ENCODE data around the gene PGM5.

The PGM5 gene

DNA sequence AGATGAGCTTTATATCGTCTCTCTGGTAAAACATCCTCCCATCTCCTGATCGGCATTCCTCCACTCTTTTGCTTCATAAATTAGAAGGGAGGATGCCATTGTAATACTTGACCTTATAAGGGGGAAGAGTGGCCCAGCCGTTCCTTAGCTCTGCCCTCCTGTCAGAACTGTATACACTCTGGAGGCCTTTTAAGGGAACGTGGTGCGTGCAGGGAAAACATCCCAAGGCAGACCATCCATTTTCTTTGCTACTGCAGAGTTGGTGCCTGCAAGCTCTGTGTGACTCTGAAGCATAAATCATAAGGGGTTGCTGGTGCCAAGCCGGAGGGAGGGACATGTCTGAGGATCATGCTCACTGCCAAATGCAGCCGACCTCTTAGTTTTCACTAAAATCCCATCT, 90.4 kb downstream of the PGM5 start:
- no peak for DNase-seq

DNA sequence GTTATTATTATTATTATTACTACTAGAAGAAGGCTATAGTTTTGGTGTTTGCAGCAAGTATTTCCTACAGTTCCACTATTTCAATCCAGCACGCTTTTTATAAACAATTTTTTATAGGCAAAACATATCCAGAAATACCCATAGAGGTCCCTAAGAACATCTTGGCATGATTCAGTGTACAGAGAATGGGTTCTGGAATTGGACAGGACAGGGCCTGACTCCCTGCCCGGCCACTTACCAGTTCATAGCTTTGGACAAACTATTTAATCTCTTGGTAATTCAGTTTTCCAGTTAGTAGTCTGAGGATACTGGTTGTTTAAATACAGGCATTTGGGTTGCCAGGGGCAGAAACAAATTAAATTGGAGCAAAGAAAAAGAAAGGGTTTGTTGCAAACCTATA, 91.2 kb downstream of the PGM5 start:
- DNase-seq = no peak

DNA sequence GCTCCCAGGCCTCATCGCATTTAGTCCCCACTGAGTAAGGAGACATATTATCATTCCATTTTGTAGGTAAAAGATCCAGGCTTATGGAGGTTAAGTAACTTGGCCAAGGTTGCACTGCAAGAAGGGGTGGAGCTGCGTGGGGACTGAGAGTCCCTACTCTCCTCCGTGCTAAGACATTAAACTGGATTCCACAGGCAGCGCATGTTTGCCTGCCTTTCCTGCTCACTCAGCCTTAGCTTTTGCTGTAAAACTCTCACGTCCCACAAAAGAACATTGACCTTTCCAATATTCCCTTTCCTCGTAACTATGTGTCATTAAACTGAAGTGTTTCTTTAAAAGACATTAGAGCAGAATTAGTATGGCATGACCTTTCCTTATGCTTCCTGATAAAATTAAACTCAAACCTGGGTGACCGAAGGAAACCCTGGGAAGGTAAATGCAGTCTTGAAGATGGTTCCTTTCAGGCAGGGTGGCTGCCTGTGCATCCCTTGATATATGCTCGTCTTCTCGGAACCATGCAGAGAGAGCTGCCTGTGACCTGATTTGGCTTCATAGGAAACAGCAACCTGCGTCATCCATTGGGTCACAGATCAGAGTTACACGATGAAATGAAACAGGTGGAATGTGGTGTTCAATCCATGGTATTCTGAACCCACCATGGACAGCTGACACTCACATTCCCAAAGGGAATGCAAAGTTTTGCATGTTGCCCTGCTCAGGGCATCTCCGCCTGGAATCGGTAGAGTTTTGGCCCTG, 98.3 kb downstream of the PGM5 start:
- DNase-seq = no peak

DNA sequence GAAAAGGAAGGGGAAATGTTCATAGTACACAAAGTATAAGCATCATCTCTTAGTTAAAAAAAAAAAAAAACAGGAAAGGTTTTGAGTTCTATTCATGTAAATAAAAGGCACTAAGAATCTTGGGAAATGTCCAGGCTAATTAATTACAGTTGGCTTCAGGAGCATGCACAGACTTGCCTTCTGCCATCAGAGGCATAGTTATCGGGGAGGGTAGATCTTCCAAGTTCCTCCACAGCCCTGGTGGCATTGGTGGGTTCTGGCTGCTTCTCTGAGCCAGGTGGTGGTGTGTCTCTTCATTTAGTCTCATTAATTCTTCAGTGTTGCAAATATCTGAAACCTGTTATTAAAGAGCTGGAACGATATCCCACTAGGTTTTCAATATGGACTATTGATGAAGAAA, 99.0 kb downstream of the PGM5 start:
- DNase-seq = no peak

DNA sequence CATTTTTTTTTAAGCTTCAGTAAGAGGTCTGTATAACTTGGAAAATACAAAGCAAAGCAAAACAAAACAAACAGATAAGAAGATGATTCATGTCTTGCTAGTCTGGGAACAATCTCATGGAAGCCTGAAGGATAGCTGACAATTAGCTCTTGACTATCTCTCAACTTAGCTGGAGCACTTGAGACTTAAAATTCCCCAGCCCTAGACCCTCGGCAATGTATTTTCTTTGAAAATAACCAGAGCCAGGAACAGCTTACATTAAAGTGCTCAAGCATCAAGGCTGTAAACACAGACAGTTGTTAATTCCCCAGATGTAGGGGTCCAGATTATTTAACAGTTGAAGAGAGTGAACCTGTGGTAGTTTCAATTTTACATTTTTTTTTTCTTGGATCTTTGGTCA, 101.4 kb downstream of the PGM5 start:
- DNase-seq = no peak

DNA sequence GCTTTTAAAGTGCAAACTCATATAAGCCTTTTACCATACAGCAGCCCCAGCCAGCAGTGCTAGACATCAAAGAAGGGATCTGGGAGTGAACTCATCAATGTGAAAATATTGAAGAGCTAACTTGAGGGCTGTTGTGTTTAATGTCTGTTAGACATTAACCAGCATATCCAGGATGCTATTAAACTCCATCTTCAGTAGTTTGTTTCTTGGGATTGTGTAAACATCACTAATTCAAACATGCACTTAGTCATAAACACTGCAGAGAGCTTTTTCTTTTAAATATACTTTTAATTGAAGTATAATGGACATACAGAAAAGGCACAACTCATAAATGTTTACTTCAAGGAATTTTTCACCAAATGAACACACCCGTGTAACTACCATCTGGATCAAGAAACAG, 102.5 kb downstream of the PGM5 start:
- DNase-seq = no peak

DNA sequence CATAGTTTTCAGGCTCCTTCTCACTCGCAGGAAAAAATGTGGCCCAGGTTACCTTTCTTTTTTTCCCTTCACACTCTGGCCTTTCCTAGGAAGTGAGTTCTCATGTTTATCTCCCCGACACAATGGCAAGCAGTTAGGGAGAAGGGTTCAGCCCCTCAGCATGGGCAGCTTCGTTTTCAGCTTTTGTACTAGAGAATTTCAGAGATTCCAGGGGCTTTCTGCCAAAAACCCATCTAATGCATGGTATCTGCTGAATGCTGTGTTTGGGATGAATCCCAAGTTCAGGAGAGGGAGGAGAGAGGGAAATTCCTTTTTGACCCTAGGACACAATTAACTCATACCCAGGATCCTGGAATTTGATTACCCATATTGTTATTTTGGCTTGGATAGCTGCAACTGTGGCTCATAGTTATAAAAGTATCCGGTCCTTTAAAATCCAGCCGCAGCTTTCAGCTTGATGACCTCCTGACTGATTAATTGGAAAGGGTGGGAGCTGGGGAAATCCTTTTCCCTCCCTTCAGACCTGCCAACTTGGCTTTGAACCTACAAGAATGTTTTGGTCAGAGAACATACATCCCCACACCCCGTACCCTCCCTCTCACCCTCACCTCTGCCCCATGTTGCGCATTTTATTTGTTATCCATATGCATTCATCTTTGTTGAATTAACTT, 105.8 kb downstream of the PGM5 start:
- DNase-seq = no peak

DNA sequence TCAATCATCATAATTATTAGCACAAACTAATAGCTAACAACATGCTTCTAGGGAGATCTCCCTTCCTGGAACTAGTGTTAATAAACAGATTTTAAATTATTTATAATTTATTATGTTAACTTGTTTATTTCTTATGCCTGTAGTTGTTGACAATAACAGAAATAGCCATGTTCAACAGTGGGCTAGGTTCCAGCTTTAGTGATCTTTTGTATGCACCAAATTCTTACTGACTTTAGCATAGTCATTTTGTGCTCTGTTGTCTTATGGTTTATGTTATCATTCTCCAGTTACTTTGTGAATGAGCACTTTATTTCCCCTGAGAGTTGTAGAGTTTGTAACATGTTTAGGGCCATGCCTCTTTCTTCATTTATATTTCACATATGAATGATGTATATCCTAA, 113.7 kb downstream of the PGM5 start:
- DNase-seq = no peak

DNA sequence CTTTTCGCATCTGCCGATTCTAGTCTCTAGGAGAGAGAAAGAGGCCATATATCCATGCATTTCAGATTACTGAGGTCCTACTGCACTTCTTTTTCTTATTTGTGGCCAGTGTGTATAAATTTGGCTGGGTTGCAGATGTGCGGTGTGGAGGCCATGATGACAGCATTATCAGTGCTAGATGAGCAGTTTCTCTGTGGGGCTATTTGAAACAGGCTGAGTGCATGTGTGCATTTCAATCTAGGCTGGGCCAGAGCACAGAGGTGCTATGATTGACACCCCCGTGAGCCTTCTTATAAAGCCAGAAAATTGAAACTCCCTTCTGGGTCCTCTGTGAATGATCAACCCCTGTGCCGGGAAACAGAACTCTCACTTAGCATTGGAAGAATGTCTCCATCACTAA, 114.2 kb downstream of the PGM5 start:
- DNase-seq = no peak

DNA sequence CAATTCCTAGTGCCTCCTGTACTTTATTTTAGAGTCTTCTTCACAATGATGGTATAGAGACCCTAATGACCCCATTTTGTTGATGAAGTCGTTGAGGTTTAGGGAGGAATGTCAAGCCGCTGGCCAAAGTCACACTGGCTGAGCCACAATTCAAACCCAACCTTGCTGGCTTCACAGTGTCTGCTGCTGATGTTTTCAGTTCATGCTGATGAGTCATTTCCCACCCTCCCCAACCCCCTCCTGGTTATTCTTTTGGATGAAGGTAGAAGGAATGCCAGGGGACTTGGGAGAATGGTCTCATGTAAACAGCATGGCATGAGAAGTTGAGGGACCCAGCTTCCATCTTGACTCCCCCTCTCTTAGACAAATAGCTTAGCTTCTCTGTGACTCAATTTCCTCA, 115.7 kb downstream of the PGM5 start:
- no peak for DNase-seq

DNA sequence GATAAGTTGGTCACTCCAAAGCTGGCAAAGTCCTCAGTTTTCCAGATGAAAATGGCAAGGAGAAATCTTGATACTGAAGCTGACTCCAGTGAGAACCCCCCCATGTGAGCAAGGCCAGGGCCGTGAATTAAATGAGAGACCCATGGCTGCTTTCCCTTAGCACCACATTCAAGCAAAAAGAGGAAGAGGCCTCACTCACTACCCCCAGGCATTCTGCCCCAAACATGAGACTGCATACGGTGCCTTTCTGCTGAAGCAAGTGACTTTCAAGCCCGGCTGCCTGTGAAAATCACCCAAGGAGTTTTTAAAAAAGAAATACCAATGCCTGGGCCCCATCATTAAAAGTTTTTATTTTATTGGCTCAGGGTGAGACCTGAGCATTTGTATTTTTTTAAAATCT, 117.4 kb downstream of the PGM5 start:
- DNase-seq = no peak

DNA sequence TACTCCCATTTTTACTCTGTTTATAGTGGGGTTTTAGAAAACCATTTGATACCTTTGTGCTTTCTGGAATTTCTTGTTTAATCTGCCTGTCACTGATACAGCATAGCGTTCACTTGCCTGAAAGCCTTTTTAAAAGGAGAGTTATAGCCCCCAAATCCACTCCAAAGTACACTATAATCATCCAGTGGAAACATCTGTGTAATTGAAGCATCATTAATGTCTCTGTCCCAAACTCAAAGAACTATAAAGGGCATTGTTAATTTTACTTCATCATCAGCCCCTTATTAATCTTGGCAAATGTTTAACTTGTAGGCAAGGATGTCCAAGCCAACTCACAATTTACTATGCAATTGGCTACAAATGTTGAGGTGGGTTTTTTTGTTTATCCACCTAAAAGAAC, 120.0 kb downstream of the PGM5 start:
- no peak for DNase-seq

DNA sequence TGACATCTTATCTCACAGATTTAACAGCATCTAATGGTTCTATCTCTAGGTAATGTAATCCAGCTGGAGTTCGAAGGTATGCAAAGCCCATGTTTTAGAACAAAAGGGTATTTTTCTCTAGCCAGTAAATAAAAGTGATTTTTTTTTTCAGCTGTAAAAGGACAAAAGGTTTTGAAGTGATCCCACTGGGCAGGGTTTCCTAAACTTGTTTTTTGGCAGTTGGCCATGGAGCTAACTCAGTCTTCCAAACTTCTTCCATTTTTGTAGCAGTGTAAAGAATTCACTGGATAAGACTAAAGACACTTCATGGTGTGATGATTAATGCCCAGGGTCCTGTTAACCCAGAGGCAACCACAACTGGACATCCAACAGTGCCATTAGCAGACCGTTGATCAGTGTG, 120.4 kb downstream of the PGM5 start:
- no peak for DNase-seq

DNA sequence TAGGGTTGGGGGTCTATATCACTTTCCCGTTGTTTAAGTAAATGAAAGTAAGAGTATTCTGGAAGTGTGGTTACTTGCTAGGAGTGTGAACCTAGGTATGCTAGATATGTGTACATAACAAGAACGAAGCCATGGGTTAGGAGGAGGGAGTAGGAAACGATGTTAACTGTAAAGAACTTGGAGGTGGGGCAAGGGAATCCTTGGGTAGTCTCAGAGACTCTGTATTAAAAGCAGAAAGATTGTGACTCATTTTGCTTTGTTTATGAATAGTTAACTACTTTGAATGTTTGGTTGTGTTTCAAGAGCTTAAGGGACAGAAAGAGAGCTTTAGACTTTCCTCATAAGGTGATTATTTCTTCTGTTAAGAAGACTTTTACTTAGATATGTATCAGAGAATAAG, 124.4 kb downstream of the PGM5 start:
- DNase-seq = no peak

DNA sequence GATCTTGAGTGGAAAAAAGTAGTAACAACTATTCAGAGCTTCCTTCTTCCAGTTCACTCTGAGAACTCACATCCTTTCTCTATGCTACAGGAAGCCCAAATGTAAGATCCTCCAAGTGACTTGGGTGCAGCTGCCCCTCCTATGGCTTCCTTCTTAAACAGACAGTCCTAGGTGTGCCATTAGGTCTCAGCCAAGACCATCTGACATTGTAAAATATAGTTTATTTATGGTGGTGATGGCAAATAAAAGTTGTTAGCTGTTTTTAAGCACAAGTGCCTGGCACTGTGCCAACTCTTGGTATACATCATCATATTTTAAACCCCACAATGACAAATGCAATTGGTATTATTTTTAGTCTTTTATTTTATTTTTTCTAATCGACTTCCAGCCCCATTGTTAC, 126.1 kb downstream of the PGM5 start:
- no peak for DNase-seq

DNA sequence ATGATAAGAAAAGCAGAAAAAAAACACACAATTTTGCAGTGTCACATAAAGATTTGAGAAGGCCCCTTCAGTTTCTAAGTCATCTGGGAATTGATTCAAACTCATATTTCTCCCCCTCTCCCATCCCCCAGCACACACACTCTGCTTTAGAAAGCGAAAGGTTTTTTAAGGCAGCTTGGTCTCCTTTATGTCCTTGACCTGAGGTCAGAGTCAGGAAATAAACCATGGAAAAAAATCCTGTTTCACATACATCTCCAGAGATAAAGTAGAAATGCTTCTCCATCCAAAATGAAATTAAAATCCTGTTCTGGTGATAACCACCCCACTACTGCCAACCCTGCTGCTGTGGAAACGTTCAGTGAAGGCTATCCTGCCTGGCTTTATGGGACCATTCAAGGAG, 131.7 kb downstream of the PGM5 start:
- no peak for DNase-seq

DNA sequence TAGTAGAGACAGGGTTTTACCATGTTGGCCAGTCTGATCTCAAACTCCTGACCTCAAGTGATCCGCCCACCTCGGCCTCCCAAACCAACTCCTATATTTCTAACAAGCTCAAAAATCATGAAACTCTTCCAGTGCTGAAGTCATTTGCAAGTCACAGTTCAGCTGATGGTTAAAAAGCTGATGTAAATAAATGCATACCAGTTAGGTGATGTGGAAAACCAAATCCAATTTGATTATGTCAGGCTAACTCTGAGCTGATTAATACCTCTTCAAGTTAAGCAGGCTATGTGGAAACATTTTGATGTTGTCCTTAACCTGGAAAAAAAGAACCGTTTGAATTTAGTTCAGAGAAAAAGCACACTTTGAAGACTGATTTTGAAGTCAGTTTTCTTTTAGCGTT, 133.2 kb downstream of the PGM5 start:
- no peak for DNase-seq

DNA sequence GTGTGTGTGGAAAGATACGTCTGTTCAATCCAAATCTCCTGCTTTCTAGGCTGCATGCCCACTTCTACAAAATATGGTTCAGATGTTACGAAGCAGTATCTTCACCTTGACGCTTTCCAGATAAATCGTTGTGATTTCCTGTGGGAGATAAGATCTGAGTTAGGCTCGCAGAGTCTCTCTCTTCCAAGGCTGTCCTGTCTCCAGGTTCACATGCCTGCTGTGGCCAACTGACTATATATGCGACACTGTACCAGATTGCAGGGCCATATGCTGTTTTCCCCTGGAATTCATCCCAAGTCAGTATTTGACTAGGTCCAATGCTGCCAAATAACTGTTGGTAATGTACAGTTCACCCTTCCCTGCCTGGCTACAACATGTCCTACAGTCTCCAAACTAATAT, 136.4 kb downstream of the PGM5 start:
- DNase-seq = no peak

DNA sequence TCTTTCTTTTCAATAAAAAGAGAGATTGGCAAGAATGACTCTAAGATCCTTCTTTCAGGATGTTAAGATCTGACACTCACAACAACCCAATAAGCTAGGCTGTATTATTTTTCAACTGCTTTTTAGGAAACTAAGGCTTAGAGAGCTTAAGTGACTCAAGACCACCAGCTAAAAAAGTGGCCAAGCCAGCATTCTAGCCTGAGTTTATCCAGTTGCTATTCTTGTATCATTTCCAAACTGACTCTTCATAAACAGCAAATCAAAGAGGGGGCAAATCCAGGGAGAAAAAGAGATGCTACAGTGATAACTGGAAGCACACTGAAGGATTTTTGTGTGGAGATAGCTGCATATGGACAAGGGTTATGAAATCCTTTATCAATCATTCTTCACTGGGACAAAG, 137.1 kb downstream of the PGM5 start:
- no peak for DNase-seq

DNA sequence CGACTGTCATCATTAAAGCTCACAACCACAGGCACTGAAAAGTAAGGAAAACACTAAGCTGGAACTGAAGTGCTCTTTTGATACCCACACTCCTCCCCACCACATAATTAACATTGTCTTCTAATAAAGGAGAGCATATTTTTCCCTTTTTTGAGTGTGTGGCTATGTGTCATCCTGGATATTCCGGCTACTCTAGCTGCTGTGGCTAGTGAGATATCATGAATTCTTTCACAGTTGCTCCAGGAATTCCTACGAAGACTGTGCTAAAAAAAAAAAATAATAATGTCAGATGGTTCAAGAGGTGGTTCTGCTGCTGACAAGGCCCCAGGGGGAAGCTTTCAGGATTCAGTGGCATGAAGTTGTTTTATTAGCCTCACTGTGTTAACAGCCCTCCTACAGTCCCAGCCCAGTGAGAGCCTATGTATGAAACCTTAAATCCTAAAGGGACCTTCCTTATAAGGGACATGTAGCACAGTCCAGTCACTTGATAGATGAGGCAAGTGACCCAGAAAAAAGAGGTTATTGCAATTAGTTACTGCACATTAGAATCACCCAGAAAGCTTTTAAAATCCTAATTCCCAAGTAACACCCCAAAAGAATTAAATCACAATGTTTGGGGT, 137.7 kb downstream of the PGM5 start:
- DNase-seq = no peak

DNA sequence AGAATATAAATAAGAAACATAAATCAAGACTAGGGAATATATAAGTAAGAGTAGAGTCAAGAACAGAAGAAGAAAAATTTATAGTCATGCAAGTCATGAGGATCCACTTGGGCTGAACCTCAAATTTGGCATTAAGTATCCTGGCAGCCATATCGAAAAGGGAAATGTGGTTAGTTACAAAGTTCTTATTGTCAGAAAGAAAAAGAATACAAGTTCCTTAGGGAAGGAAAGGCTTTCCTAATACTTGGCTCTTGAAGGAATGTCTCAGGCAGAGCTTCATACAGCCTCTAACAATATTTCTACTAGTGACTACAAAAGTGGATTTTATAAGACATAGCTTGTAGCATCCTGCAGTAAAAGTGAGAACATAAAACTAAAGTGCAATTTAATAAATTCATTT, 138.8 kb downstream of the PGM5 start:
- no peak for DNase-seq

DNA sequence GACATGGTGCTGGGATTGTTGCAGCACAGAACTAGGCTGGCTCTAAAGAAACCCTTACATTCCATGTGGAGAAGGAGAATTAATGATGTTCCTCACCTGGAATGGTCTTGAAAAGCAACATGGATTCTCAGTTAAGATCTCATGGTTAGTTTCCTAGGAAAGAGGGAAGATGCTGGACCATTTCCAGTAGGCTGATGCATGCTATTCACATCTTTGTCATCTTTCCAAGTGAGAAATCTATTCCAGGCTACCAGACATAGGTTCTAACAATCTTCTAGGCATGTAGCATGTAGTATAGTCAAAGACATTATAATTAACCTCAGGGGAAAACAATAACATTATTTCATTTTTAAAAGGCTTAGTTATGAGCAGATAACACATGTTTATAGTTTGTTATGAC, 139.9 kb downstream of the PGM5 start:
- no peak for DNase-seq

DNA sequence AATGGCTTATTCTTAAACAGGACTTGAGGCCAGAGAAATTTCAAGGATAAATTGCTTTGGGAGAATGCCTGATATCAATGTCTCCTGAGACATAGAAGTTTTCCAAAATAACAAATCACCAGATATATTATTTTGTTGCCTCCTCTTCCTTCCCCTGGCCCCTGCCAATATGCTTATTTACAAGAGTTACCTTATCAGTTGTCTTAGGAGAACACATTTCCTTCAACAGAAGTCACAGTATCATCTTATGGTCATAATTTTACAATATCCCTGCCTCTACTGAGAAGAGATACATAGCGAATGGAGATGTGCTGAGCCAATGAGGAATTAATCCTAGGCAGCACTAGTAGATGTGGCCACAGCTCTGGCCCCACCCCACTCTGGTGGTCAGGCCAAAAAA, 141.2 kb downstream of the PGM5 start:
- no peak for DNase-seq

DNA sequence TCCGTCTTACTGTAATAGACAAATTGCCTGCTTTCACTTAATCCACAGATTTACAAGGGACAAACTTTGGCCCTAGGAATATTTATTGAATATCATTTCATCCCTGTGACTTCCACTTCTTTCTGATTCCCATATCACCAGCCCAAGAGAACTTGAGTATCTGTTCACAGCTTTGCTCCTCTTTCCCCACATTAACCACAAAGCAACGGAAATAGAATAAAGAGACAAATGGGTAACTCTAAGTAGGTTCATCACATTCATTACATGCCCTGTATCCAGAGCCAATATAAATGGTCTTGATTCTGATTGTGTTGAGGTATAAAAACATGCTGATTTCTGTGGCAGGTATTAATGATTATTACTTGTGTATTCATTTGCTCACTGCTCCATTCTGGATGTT, 142.4 kb downstream of the PGM5 start:
- DNase-seq = no peak
